GM12873 (cell line): ENCODE data around the gene DSCAML1.

Source experiments
- CTCF ChIP-seq: IDR thresholded peaks from 2 replicates; pipeline ENCODE4 v1.5.1; 2012; ENCODE audit warnings: low read depth, mild to moderate bottlenecking, moderate library complexity, low read length, control low read depth; ENCODE audit not compliant: insufficient read depth; ENCODE audit errors: missing control alignments

DSCAML1 gene

GRCh38 chr11:117382746-117383145 is 414.3 kb downstream of the DSCAML1 start:
- no peak for TF ChIP-seq CTCF

- no peak for TF ChIP-seq CTCF
These were observed 415.3 kb downstream of the DSCAML1 start for GRCh38 chr11:117381481-117382387.

- no peak for TF ChIP-seq CTCF
These were observed 416.3 kb downstream of the DSCAML1 start for GRCh38 chr11:117380676-117381075.

GRCh38 chr11:117378976-117379865 is 417.8 kb downstream of the DSCAML1 start:
- TF ChIP-seq CTCF: no peak
